GM21737 (cell line): Measurements from ENCODE around the gene FAHD1.

Experiments
- ATAC-seq: cut with Tn5 transposase; IDR thresholded peaks from one replicate; pipeline ENCODE4 v1.9.1; 2021; ENCODE audit warnings: mild to moderate bottlenecking, moderate library complexity; ENCODE audit not compliant: unreplicated experiment

Gene FAHD1

GRCh38 chr16:1816396-1817275 lies 10.4 kb upstream of the FAHD1 start:
- no peak for ATAC-seq

- ATAC-seq, result no peak
These were observed 9.8 kb upstream of the FAHD1 start for GRCh38 chr16:1817276-1817589.

- ATAC-seq, result no peak
These were observed 9.3 kb upstream of the FAHD1 start for GRCh38 chr16:1817716-1818115.

GRCh38 chr16:1818204-1818872 lies 8.7 kb upstream of the FAHD1 start:
- ATAC-seq, result no peak

GRCh38 chr16:1818873-1819525 lies 8.0 kb upstream of the FAHD1 start:
- no peak for ATAC-seq

GRCh38 chr16:1819611-1820010 lies 7.4 kb upstream of the FAHD1 start:
- no peak for ATAC-seq

DNA sequence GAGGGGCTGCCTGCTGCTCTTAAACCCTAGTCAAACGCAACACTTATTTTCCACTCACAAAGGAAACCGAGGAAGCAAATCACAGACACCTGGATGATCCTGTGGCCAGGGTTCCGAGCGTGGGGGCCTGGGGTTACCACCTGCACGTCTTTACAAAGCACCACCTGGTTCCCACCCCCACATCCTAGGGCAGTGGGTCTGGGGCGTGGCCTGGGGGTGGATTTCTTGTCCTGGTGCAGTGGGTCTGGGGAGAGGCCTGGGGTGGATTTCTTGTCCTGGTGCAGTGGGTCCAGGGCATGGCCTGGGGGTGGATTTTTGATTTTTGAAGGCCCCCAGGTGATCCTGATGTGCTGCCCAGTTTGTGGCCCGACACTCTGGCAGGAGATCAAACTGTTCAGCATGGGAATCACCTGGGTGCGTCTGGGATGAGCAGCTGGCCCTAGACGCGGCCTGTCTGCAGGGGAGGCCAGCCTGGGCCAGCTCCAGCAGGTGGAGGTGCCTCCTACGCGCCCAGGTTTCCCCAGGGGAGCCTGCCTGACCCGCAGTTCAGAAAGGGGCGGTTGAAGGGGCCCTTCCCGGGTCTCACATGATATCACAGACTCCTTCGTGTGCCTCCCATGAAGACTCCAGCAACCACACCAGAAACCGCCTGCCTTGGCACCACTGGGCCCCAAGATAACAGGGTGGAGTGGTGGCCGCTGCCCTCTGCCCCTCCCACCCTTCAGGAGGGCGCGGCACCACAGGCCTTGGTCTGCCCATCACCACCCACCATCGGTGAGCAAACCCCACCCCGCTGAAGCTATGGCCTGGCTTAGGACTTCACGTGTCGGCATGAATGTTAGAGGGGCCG lies 6.7 kb upstream of the FAHD1 start:
- no peak for ATAC-seq

- ATAC-seq, result no peak
These were observed 6.1 kb upstream of the FAHD1 start for GRCh38 chr16:1820946-1821290.

DNA sequence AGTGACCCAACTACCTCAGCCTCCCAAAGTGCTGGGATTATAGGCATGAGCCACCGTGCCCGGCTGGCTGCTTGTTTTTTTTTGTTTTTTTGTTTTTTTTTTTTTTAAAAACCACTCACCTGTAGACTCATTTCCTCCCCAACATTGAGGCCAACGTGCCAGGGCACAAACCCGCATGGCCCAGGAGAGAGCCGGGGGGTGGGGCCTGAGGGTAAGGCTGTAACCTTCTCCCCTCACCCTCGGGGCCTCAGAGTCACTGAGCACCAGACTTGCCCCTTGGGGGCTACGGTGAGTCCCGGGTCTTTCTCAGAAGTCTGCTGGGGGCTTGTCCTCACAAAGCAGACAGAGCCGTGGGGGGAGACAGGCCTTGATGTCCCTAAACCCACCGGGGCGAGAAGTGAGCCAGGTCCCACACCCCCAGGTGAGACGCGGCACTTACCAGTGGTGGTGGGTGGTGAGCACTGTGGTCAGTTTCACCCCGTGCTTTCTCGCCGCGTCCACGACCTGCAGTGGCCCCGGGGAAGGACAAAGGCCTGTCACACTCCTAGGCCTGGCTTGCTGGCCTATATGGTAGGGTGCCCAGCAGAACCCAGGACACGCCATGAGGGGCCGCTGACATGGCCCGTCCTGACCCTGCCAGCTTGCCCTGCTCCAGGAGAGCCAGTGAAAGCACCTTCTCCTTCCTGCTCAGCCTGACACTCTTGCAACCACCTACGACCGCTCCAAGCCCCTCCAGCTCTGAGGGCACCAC lies 5.0 kb upstream of the FAHD1 start:
- no peak for ATAC-seq

DNA sequence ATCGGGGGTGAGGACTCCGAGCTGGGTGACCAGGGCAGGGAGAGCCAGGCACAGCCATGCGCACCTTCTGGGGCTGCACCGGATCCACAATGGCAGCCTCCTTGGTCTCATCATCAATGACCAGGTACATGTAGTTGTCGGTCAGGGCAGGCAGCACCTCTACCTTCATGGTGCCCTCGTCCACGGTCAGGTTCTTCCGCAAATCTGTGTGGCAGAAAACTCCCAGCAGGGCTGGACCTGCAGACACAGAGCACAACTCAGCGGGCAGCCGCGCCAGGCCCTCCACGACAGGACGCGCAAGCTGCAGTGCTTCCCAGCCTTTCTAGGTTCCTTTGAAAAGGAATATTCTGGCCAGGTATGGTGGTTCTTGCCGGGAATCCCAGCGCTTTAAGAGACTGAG lies 4.2 kb upstream of the FAHD1 start:
- no peak for ATAC-seq

DNA sequence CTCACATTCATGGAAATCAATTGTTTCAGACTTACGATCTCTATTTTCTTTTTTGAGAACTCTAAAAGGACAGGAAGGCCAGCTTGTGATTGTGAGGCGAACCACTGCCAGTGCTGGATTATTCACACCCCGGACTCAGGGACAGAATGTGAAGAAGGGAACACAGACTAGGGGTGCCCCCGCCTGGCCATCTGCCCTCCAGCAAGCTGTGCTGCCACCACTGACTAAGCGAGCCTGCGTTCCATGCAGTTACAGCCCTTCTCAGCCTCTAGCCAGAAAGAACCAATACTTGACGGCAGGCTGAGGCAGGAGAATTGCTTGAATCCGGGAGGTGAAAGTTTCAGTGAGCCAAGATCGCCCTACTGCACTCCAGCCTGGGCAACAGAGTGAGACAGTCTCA lies 3.2 kb upstream of the FAHD1 start:
- ATAC-seq, result no peak

DNA sequence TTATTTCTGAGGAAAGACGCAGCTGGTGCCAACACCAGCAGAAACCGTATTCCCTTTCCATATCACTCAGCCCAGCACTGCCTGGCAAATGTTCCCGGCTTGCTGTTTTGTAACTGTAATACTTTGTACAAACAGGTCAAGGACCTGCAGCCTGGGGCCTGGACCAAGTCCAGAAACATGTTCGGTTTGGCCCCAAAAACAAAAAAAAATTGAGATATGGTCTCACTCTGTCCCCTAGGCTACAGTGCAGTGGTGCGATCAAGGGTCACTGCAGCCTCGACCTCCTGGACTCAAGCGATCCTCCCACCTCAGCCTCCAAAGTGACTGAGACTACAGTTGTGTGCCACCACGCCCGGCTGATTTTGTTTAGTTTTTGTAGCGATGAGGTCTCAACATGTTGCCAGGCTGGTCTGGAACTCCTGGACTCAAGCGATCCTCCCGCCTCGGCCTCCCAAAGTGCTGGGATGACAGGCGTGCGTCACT lies 1.6 kb upstream of the FAHD1 start:
- ATAC-seq, result no peak

- ATAC-seq, result peak; percentile 43
These were observed 929 bp upstream of the FAHD1 start for GRCh38 chr16:1825864-1826690.

DNA sequence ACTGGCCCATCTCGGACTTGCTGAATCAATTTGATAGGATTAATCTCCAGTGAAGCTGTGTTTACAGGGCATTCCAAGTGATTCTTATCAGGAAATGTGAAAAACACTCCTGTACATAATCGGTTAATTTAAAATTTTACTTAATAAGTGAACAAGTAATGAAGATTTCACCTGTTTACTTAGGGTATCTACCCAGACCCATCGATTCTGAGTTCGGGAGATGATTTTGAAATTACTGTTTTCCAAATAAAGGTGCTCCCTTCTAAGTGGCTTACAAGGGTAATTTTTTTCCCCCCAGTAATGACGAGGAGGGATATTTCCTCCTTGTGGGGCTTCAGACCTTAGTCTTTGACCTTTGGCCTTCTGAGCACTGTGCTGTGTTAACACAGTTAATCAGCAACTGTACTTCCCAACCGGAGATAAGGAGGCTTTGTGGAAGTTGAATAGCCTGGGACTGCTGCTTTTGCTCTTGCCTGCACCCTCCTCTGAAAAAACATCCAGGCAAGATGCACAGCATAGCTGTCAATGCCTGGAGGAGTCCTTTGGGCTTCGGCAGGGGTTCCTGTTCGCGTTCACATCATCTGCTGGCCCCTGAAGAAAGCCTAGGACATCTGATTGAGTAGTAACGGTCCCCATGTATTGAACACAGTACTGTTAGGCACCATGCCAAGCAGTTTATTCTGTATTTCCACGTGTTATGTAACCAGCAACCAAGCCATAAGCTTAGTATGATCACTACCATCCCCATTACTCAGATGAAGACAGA lies 1.8 kb downstream of the FAHD1 start:
- no peak for ATAC-seq

DNA sequence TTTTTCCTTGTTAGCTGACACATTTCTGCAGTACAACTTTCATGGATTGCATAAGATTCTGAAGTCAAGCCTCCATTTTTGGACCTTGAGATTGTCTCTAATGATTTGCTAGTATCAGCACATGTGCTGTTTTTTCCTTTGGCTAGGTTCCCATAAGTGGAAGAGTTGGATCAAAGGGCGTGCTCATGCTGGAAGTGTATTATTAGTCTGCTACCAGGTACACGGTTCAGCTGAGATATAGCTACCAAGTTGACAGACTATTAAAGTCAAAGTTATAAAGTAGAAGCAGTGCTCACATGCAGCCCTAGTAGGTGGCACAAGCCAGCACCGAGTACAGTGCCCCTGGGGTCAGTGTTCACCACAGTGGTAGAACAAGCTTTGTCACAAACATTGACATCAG lies 3.2 kb downstream of the FAHD1 start:
- ATAC-seq, result no peak

DNA sequence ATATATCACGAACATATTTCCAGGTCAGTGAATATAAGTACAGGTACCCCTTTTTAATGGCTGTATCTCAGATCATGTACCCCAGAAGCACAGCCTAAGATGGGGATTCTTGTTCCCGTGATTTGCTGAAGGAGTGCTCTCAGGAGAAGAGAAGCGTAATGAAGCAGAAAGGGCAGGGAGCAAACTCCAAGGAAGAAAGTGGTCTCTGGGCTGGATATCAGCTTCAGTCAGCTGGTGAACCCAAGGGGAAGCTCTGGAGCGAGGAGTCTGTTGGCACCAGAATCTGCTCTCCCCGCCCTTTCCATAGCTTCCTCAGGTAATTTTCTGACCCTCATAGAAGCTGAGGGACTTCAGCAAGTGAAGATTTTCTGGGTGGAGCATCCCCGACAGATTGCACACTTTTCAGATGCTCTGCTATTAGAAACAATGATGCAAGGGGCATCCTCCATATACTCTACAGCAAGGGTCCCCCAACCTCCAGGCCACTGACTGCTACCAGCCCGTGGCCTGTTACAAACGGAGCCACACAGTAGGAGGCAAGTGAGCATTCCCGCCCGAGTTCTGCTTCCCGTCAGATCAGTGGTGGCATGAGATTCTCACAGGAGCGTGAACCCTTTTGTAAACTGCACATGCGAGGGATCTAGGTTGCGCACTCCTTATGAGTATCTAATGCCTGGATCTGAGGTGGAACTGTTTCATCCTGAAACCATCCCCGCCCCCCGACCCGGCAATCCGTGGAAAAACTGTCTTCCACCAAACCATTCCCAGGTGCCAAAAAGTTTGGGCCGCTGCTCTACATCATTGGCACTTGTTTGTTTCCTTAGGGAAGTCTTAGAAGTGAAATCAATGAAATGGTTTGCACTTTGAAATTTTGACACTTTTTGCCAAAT lies 4.4 kb downstream of the FAHD1 start:
- no peak for ATAC-seq

DNA sequence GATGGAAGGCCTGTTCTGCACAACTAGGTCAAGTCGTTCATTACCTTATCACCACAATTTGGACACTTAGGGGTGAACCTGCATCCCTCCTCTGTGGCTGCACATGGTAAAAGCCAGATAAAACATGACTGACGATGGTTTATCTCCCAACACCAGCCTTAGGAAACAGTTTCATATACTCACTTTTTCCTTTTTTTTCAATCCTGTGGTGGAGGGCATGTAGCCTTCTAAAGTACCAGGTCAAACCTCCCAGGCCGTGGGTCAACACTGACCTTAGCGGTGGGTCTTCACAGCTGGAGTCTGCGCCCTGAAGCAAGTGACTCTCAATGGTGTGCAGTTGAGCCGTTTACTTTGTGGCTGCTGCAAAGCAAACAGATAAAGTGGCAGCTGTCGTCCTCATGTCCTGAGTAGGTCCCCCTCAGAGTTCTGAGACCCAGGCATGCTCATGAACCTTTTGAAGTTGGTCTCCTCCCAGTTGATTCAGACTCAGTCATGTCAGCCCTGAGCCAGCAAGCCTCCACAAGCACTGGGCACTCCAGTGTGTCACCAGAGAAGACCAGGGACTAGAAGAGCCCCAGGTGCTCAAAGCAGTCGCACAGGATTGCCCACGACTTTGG lies 5.9 kb downstream of the FAHD1 start:
- no peak for ATAC-seq
